Measurements from ENCODE around the gene LHX3.

The LHX3 gene

GRCh38 chr9:136209232-136209631 lies 4.3 kb upstream of the LHX3 start:
- Mint-ChIP-seq H3K9me3 (no peaks in the 10 kb centered on the region), H3K36me3 (peaks cover 74% of the 10 kb centered on the region), H3K27me3 (peaks cover 14% of the 10 kb centered on the region)

GRCh38 chr9:136208675-136209074 lies 3.7 kb upstream of the LHX3 start:
- H3K27ac Mint-ChIP-seq: no peak overlapping the region
- H3K4me3 Mint-ChIP-seq: no peak overlapping the region
- H3K4me1 Mint-ChIP-seq: peaks cover 28% of the 10 kb centered on the region
- H3K36me3 Mint-ChIP-seq: peaks cover 69% of the 10 kb centered on the region
- no peak for ATAC-seq
- no peaks in the 10 kb centered on the region for H3K9me3 Mint-ChIP-seq
- H3K27me3 Mint-ChIP-seq: peaks cover 19% of the 10 kb centered on the region

More at GRCh38 chr9:136209232-136209631, 4.3 kb upstream of the LHX3 start:
- no peak for ATAC-seq
- Mint-ChIP-seq H3K4me1 (peaks cover 25% of the 10 kb centered on the region), H3K4me3 (no peak overlapping the region), H3K27ac (no peak overlapping the region)

- peaks cover 33% of the 10 kb centered on the region for H3K4me1 Mint-ChIP-seq
- no peak overlapping the region for H3K4me3 Mint-ChIP-seq
- no peak overlapping the region for H3K27ac Mint-ChIP-seq
- H3K9me3 Mint-ChIP-seq: no peaks in the 10 kb centered on the region
- no peak for ATAC-seq
- H3K36me3 Mint-ChIP-seq: peaks cover 58% of the 10 kb centered on the region
- H3K27me3 Mint-ChIP-seq: peaks cover 28% of the 10 kb centered on the region
Measured at GRCh38 chr9:136207616-136208015, 2.7 kb upstream of the LHX3 start.

- no peak for ATAC-seq
- Mint-ChIP-seq H3K27ac (no peak overlapping the region), H3K4me3 (no peak overlapping the region)
Measured at GRCh38 chr9:136206602-136207275, 1.8 kb upstream of the LHX3 start.

GRCh38 chr9:136205707-136205992 lies 722 bp upstream of the LHX3 start:
- Mint-ChIP-seq H3K36me3 (peaks cover 44% of the 10 kb centered on the region), H3K4me1 (peaks cover 21% of the 10 kb centered on the region), H3K4me3 (no peak overlapping the region)

More at GRCh38 chr9:136206602-136207275, 1.8 kb upstream of the LHX3 start:
- H3K9me3 Mint-ChIP-seq: no peaks in the 10 kb centered on the region
- peaks cover 37% of the 10 kb centered on the region for H3K27me3 Mint-ChIP-seq
- peaks cover 24% of the 10 kb centered on the region for H3K4me1 Mint-ChIP-seq
- peaks cover 49% of the 10 kb centered on the region for H3K36me3 Mint-ChIP-seq

GRCh38 chr9:136204145-136204805 lies 653 bp downstream of the LHX3 start:
- Mint-ChIP-seq H3K27me3 (peaks cover 52% of the 10 kb centered on the region), H3K4me3 (no peak overlapping the region), H3K27ac (no peak overlapping the region), H3K9me3 (no peaks in the 10 kb centered on the region), H3K36me3 (peaks cover 34% of the 10 kb centered on the region), H3K4me1 (peaks cover 21% of the 10 kb centered on the region)
- ATAC-seq: peak; percentile 13

More at GRCh38 chr9:136205707-136205992, 722 bp upstream of the LHX3 start:
- Mint-ChIP-seq H3K27me3 (peaks cover 44% of the 10 kb centered on the region), H3K9me3 (no peaks in the 10 kb centered on the region), H3K27ac (no peak overlapping the region)
- no peak for ATAC-seq

- peaks cover 23% of the 10 kb centered on the region for H3K4me1 Mint-ChIP-seq
- H3K4me3 Mint-ChIP-seq: no peak overlapping the region
- H3K27me3 Mint-ChIP-seq: peaks cover 53% of the 10 kb centered on the region
- ATAC-seq: no peak
- no peaks in the 10 kb centered on the region for H3K9me3 Mint-ChIP-seq
- H3K27ac Mint-ChIP-seq: no peak overlapping the region
- H3K36me3 Mint-ChIP-seq: peaks cover 27% of the 10 kb centered on the region
Measured at GRCh38 chr9:136203408-136204144, 1.4 kb downstream of the LHX3 start.

- Mint-ChIP-seq H3K27ac (no peak overlapping the region), H3K27me3 (peaks cover 62% of the 10 kb centered on the region), H3K9me3 (no peaks in the 10 kb centered on the region), H3K4me3 (no peak overlapping the region), H3K36me3 (peaks cover 22% of the 10 kb centered on the region), H3K4me1 (peaks cover 31% of the 10 kb centered on the region)
- no peak for ATAC-seq
Measured at GRCh38 chr9:136202454-136203407, 2.2 kb downstream of the LHX3 start.

- Mint-ChIP-seq H3K27ac (no peak overlapping the region), H3K36me3 (peaks cover 13% of the 10 kb centered on the region), H3K4me1 (peaks cover 33% of the 10 kb centered on the region), H3K27me3 (peaks cover 71% of the 10 kb centered on the region), H3K9me3 (no peaks in the 10 kb centered on the region), H3K4me3 (peak overlapping the region; percentile 26)
- no peak for ATAC-seq
Measured at GRCh38 chr9:136201609-136202453, 3.1 kb downstream of the LHX3 start.

GRCh38 chr9:136201174-136201573 lies 3.8 kb downstream of the LHX3 start:
- Mint-ChIP-seq H3K27me3 (peaks cover 77% of the 10 kb centered on the region), H3K4me3 (no peak overlapping the region), H3K36me3 (peaks cover 6% of the 10 kb centered on the region), H3K9me3 (no peaks in the 10 kb centered on the region), H3K4me1 (peaks cover 36% of the 10 kb centered on the region), H3K27ac (no peak overlapping the region)
- ATAC-seq: no peak

GRCh38 chr9:136200424-136200823 lies 4.5 kb downstream of the LHX3 start:
- Mint-ChIP-seq H3K9me3 (no peaks in the 10 kb centered on the region), H3K27ac (no peak overlapping the region), H3K27me3 (peaks cover 79% of the 10 kb centered on the region), H3K4me1 (peaks cover 40% of the 10 kb centered on the region), H3K4me3 (no peak overlapping the region), H3K36me3 (no peaks in the 10 kb centered on the region)
- ATAC-seq: no peak

- H3K27me3 Mint-ChIP-seq: peaks cover 78% of the 10 kb centered on the region
- ATAC-seq: no peak
- H3K36me3 Mint-ChIP-seq: no peaks in the 10 kb centered on the region
- no peak overlapping the region for H3K27ac Mint-ChIP-seq
- no peak overlapping the region for H3K4me3 Mint-ChIP-seq
- no peaks in the 10 kb centered on the region for H3K9me3 Mint-ChIP-seq
- H3K4me1 Mint-ChIP-seq: peaks cover 40% of the 10 kb centered on the region
Measured at GRCh38 chr9:136199391-136200288, 5.3 kb downstream of the LHX3 start.

- no peaks in the 10 kb centered on the region for H3K36me3 Mint-ChIP-seq
- no peak overlapping the region for H3K27ac Mint-ChIP-seq
- no peaks in the 10 kb centered on the region for H3K9me3 Mint-ChIP-seq
- peaks cover 77% of the 10 kb centered on the region for H3K27me3 Mint-ChIP-seq
- ATAC-seq: no peak
- no peak overlapping the region for H3K4me3 Mint-ChIP-seq
- peaks cover 36% of the 10 kb centered on the region for H3K4me1 Mint-ChIP-seq
Measured at GRCh38 chr9:136198605-136199083, 6.3 kb downstream of the LHX3 start.
